Central memory CD4-positive, alpha-beta T cell (primary cell): Measurements from ENCODE around the gene OSBPL8.

Experiments
- DNase-seq: peaks from one replicate; pipeline ENCODE4 v3.0.0; 2022

OSBPL8 gene

GRCh38 chr12:76462668-76463224, 96.8 kb downstream of the OSBPL8 start:
- DNase-seq = no peak

- DNase-seq = no peak
Measured at GRCh38 chr12:76460807-76461206, 98.8 kb downstream of the OSBPL8 start.

- no peak for DNase-seq
Measured at GRCh38 chr12:76457818-76458217, 101.8 kb downstream of the OSBPL8 start.

GRCh38 chr12:76457010-76457409, 102.6 kb downstream of the OSBPL8 start:
- peak; percentile 31 for DNase-seq

GRCh38 chr12:76455582-76456345, 103.8 kb downstream of the OSBPL8 start:
- peak; percentile 32 for DNase-seq

- DNase-seq = no peak
Measured at GRCh38 chr12:76451528-76451927, 108.0 kb downstream of the OSBPL8 start.

- DNase-seq = no peak
Measured at GRCh38 chr12:76450690-76451089, 108.9 kb downstream of the OSBPL8 start.

- DNase-seq = no peak
Measured at GRCh38 chr12:76449993-76450392, 109.6 kb downstream of the OSBPL8 start.

GRCh38 chr12:76449583-76449982, 110.0 kb downstream of the OSBPL8 start:
- DNase-seq = no peak

- DNase-seq = no peak
Measured at GRCh38 chr12:76449016-76449415, 110.6 kb downstream of the OSBPL8 start.

GRCh38 chr12:76446090-76446489, 113.5 kb downstream of the OSBPL8 start:
- DNase-seq = no peak

- DNase-seq = no peak
Measured at GRCh38 chr12:76445462-76445861, 114.1 kb downstream of the OSBPL8 start.

- DNase-seq = no peak
Measured at GRCh38 chr12:76444408-76444984, 115.1 kb downstream of the OSBPL8 start.

- DNase-seq = no peak
Measured at GRCh38 chr12:76441016-76441415, 118.6 kb downstream of the OSBPL8 start.

GRCh38 chr12:76432733-76433132, 126.8 kb downstream of the OSBPL8 start:
- no peak for DNase-seq

GRCh38 chr12:76428117-76428516, 131.5 kb downstream of the OSBPL8 start:
- no peak for DNase-seq

- no peak for DNase-seq
Measured at GRCh38 chr12:76426160-76426559, 133.4 kb downstream of the OSBPL8 start.

- no peak for DNase-seq
Measured at GRCh38 chr12:76424941-76425340, 134.6 kb downstream of the OSBPL8 start.

- no peak for DNase-seq
Measured at GRCh38 chr12:76422543-76423438, 136.8 kb downstream of the OSBPL8 start.

GRCh38 chr12:76422154-76422542, 137.4 kb downstream of the OSBPL8 start:
- no peak for DNase-seq

GRCh38 chr12:76421046-76421445, 138.5 kb downstream of the OSBPL8 start:
- DNase-seq = no peak

GRCh38 chr12:76420222-76420621, 139.3 kb downstream of the OSBPL8 start:
- no peak for DNase-seq

GRCh38 chr12:76417116-76417515, 142.5 kb downstream of the OSBPL8 start:
- DNase-seq = no peak
